Measurements from ENCODE around the gene COL13A1.

GRCh38 chr10:69897999-69898398 lies 96.3 kb downstream of the COL13A1 start:
- TF ChIP-seq CTCF (IDR thresholded peaks at IDR 0.05; ENCODE audit: low read depth, low read length, missing input control) (no peak), RAD21 (IDR thresholded peaks at IDR 0.05) (no peak), RXRA (IDR thresholded peaks at IDR 0.05) (no peak), FOXA1 (IDR thresholded peaks at IDR 0.05) (no peak), EGR1 (IDR thresholded peaks at IDR 0.05; ENCODE audit: low read depth in 2 of 2) (no peak), GABPA (IDR thresholded peaks at IDR 0.05 in 1 of 2, conservative IDR thresholded peaks at IDR 0.05 in 1 of 2) (no peak), TAF1 (conservative IDR thresholded peaks at IDR 0.05) (no peak), JUND (IDR thresholded peaks at IDR 0.05) (no peak), FOXA2 (IDR thresholded peaks at IDR 0.05) (no peak)
